Measurements from ENCODE around the gene NOTCH1. TPM values are rescaled to one million over a fixed set of nuclear protein-coding genes. Genes with fewer than 3 reads are reported as not detected.

The NOTCH1 gene
- total and polyA plus RNA-seq, 2 of the 4 experiments (the other 2 are of a cell fraction) = 1.8 to 6.0 TPM

DNA sequence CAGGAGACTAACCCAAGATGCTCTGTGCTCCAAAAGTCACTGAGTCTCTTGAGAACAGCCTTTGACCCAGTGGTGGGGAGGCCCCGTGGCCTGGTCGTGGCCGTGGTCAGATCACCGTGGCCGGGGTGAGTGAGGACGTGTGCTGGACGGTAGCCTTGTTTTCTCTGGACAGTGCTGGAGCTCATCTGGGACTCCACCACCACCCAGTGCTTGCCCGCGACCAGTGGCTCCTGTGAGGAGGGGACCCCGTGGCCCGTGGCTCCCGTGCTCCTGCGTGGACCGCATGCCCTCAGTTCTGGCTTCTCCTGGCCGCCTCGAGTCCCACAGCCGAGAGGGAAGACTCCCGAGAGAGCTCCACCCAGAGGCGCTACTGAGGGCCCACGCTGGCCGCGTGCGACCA, 15.9 kb upstream of the NOTCH1 start:
- no peak overlapping the region for H3K27ac ChIP-seq (ENCODE audit: insufficient read depth, low read length)
- H4K8ac ChIP-seq (ENCODE audit: low read depth in 2 of 2, low read length in 2 of 2) = no peak overlapping the region
- no peaks in the 10 kb centered on the region for H4K20me1 ChIP-seq (ENCODE audit: insufficient read depth, low read length)
- no peak overlapping the region for H3K9ac ChIP-seq (ENCODE audit: low read depth, low read length)
- peaks cover 7% of the 10 kb centered on the region; the same call in 1 of the 2 replicates for H3K9me3 ChIP-seq (ENCODE audit: control insufficient read depth, insufficient read depth, low read length)
- H3K23ac ChIP-seq (ENCODE audit: low read depth, low read length) = no peak overlapping the region
- ATAC-seq (ENCODE audit: low read depth) (no peak), DNase-seq (no peak)
- no peak overlapping the region for H2BK20ac ChIP-seq (ENCODE audit: low read depth, low read length)
- no peak overlapping the region for H2AK9ac ChIP-seq (replicated peaks; ENCODE audit: low read depth, low read length, poor library complexity)
- H3K36me3 ChIP-seq (ENCODE audit: control insufficient read depth, insufficient read depth, low read length) = no peaks in the 10 kb centered on the region
- no peak overlapping the region for H2BK15ac ChIP-seq (ENCODE audit: low read depth, low read length)
- H4K5ac ChIP-seq (ENCODE audit: low read depth, low read length) = no peak overlapping the region
- WGBS, 2 experiments (ENCODE audit: extremely low coverage in 2 of 2, insufficient read length in 1 of 2) = 87% methylated on average over 15 of the region's 23 CpGs; no CpG with 5 or more reads in 1 of the 2 experiments
- no peak overlapping the region for H3K4me3 ChIP-seq (ENCODE audit: insufficient read depth, low read depth, low read length)
- H2AFZ ChIP-seq (replicated peaks; ENCODE audit: low read length, poor library complexity) = no peak overlapping the region
- no peak overlapping the region for H3K56ac ChIP-seq (ENCODE audit: extremely low read depth, insufficient read depth, low read length)
- no peak overlapping the region for H3K4me2 ChIP-seq (ENCODE audit: low read depth, low read length)
- intact Hi-C loops (cut with micrococcal nuclease) (no loop called here), in situ Hi-C loops (cut with MboI; ENCODE audit: low sequenced_read_pairs) (no loop called here), dilution Hi-C loops (cut with HindIII; ENCODE audit: low sequenced_read_pairs, unreplicated experiment) (no loop called here)
- H4K91ac ChIP-seq (ENCODE audit: insufficient read depth, low read depth, low read length) = no peak overlapping the region
- peaks cover 12% of the 10 kb centered on the region for H3K4me1 ChIP-seq (ENCODE audit: control insufficient read depth, insufficient read depth, low read length)
- ChIA-PET CTCF (no interaction called here), POLR2A (ENCODE audit: unreplicated experiment) (no interaction called here)
- H3K18ac ChIP-seq (ENCODE audit: low read depth, low read length) = no peak overlapping the region
- H3K79me1 ChIP-seq (ENCODE audit: low read depth in 1 of 2, low read length in 2 of 2) = no peaks in the 10 kb centered on the region
- no peak overlapping the region for H2BK120ac ChIP-seq (ENCODE audit: low read depth, low read length)
- H3K4ac ChIP-seq (ENCODE audit: low read depth, low read length) = no peak overlapping the region
- no peak overlapping the region for H3K14ac ChIP-seq (replicated peaks; ENCODE audit: low read depth, low read length)
- TF ChIP-seq CEBPB (IDR thresholded peaks at IDR 0.05; ENCODE audit: low read depth, low read length) = no peak
- TF ChIP-seq, protein P1, sequence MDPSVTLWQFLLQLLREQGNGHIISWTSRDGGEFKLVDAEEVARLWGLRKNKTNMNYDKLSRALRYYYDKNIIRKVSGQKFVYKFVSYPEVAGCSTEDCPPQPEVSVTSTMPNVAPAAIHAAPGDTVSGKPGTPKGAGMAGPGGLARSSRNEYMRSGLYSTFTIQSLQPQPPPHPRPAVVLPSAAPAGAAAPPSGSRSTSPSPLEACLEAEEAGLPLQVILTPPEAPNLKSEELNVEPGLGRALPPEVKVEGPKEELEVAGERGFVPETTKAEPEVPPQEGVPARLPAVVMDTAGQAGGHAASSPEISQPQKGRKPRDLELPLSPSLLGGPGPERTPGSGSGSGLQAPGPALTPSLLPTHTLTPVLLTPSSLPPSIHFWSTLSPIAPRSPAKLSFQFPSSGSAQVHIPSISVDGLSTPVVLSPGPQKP (IDR thresholded peaks at IDR 0.05; ENCODE audit: borderline replicate concordance, low read depth, low read length) = no peak
- no peak for TF ChIP-seq MAFK (IDR thresholded peaks at IDR 0.05; ENCODE audit: low read depth, low read length)
- no peak for TF ChIP-seq MAZ (IDR thresholded peaks at IDR 0.05; ENCODE audit: borderline replicate concordance, low read depth, low read length)
- TF ChIP-seq CHD1 (IDR thresholded peaks at IDR 0.05; ENCODE audit: low read depth, low read length) = no peak
- TF ChIP-seq POLR2A (IDR thresholded peaks at IDR 0.05; ENCODE audit: low read depth, low read length) = no peak
- no peak for TF ChIP-seq RAD21 (IDR thresholded peaks at IDR 0.05; ENCODE audit: low read length)
- H3K27me3 ChIP-seq (ENCODE audit: control insufficient read depth, insufficient read depth, low read length) = no peaks in the 10 kb centered on the region
- H2AK5ac ChIP-seq (ENCODE audit: low read depth, low read length) = no peak overlapping the region
- BruUV-seq (replicated peaks) = no TSS peak
- H3K9me1 ChIP-seq (ENCODE audit: insufficient read depth, low read length) = peaks cover 13% of the 10 kb centered on the region
- no peak overlapping the region for H2BK5ac ChIP-seq (ENCODE audit: low read depth, low read length, poor library complexity, severe bottlenecking)

All from IMR-90 (cell line).